NCI-H2196 (cell line): ENCODE data around the gene P2RX5.

ENCODE experiments used
- DNase-seq: peaks from one replicate; lab custom pipeline; 2025; ENCODE audit not compliant: unreplicated experiment; lab: John Stamatoyannopoulos, UW

P2RX5 gene

DNA sequence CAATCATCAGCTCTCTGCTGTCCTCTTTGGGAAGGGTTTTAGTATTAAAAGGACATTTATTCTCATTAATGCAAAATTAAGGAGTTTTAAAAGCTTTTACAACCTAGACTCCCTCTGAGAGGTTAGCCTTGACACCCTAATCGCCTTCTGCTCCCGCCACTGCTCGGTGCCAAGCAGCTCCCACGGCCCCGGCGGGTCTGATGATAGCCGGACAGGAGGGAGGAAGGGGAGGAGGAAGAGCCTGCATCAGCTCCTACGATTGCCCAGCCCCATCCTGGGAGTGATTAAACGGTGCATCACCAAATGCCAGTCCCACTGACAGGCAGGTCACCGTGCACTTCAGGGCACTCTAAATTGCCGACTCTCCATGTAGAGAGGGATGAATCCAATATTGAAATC, 68.2 kb downstream of the P2RX5 start:
- DNase-seq, result no peak

DNA sequence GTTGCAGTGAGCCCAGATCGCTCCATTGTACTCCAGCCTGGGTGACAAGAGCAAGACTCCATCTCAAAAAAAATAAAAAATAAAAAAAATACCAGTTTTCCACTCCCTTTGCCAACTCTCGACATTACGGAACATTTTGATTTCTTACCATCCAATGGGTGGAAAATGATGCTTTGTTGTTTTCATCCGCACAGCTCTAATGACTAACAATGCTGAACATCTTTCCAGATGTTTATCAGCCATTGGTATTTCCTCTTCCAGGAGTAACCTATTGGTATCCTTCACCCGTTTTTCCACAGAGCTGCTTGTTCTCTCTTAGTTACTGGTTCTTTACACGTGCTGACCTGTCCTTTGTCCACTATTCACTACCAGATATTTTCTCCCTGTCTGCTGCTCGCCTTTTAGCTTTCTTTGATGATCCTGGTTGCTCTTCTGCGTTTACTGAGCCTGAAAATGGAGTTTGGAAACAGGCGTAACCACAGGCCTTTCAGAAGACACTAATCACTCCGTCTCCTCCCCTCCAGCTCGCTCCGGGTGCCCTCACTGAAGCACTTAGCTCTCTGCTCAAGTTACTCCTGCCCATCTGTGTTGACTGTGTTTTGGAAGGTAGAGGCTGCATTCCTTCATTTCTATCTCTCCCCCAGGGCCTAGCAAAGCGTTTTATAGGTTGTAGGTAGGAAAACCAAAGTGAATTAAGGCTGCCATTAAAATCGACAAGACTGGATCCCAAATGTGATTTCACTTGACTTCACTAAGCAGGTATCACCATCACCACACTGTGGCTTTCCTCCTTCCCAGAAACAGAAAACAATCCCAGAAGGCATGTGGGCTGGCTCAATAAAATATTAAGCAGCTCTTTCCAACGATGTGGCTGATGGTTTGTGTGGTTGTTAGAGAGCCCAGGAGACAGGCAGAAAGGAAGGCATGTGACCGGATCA, 68.9 kb downstream of the P2RX5 start:
- DNase-seq, result no peak
